HCT116 (cell line): ENCODE data around the gene FRMD3. TPM values are rescaled to one million over a fixed set of nuclear protein-coding genes. Genes with fewer than 3 reads are reported as not detected.

Source experiments
- ATAC-seq: fragments of 200-7000 bp; cut with Tn5 transposase; 2 replicates; pipeline ENCODE4 v1.9.1; 2020; ENCODE audit warnings: mild to moderate bottlenecking, moderate library complexity
- BruUV-seq: library from RNA; stranded (reverse); fragments of 400-500 nt; replicated peaks from 2 replicates; lab custom pipeline; 2021; lab: Mats Ljungman, UMichigan
- CTCF ChIA-PET: fragments of 300-600 bp; sonication (Branson Sonifier 250); formaldehyde crosslinking; loops from one replicate; lab custom pipeline; 2021; ENCODE audit warnings: antibody characterized with exemption; lab: Charles Lee
- POLR2A ChIA-PET: fragments of 300-600, 350-600 bp; sonication (Branson Sonifier 250); formaldehyde crosslinking; loops from one replicate; lab custom pipeline; 2021; ENCODE audit warnings: antibody characterized with exemption; lab: Charles Lee
- RAD21 ChIA-PET, 2 experiments: fragments of 300-600 bp; sonication (Branson Sonifier 250); formaldehyde crosslinking; loops; one replicate each; lab custom pipeline; 2023; ENCODE audit warnings: low total read pairs in 2 of 2; ENCODE audit not compliant: uncharacterized antibody in 2 of 2, unreplicated experiment in 2 of 2, low non-redundant PET in 1 of 2; lab: Charles Lee
- DNase-seq: peaks from one replicate; pipeline ENCODE4 v3.0.0-alpha.2; 2010; ENCODE audit warnings: low read depth, low spot score
- H2AFZ ChIP-seq: fragments of 200-600 bp; shearing (Covaris generic), sonication (generic); 2 replicates; pipeline ENCODE4 v1.6.1; 2017; ENCODE audit warnings: low read depth, mixed run types, mixed read lengths, antibody characterized with exemption, low read length; ENCODE audit not compliant: poor library complexity, severe bottlenecking
- H3K27ac ChIP-seq: 2 replicates; pipeline ENCODE4 v1.5.1; 2012; ENCODE audit warnings: low read depth, low read length
- H3K27me3 ChIP-seq: fragments of 200-600 bp; sonication (generic); 2 replicates; pipeline ENCODE4 v1.6.1; 2016; ENCODE audit warnings: mixed run types, low read length, mixed read lengths; ENCODE audit not compliant: insufficient read depth
- H3K36me3 ChIP-seq, 2 experiments: fragments of 200-500 bp in 1 of 2; fragments of 200-600 bp in 1 of 2; sonication (Bioruptor generic) in 1 of 2; sonication (generic) in 1 of 2; 2 replicates each; pipeline versions ENCODE4 v1.5.1 to v1.6.1; 2014 to 2016; ENCODE audit warnings: low read length in 2 of 2, inconsistent platforms in 1 of 2, mixed read lengths in 1 of 2, mixed run types in 1 of 2; ENCODE audit not compliant: insufficient read depth in 2 of 2, control insufficient read depth in 1 of 2
- H3K4me1 ChIP-seq, 2 experiments: fragments of 200-600 bp in 1 of 2; sonication (generic) in 1 of 2; 2 replicates each; pipeline versions ENCODE4 v1.5.1 to v1.6.1; 2012 to 2017; ENCODE audit warnings: low read length in 2 of 2, inconsistent platforms in 1 of 2, mild to moderate bottlenecking in 1 of 2, mixed read lengths in 1 of 2, mixed run types in 1 of 2, moderate library complexity in 1 of 2; ENCODE audit not compliant: insufficient read depth in 2 of 2, control insufficient read depth in 1 of 2
- H3K4me2 ChIP-seq: fragments of 200-600 bp; sonication (generic); 2 replicates; pipeline ENCODE4 v1.6.1; 2017; ENCODE audit warnings: mixed run types, low read length, mixed read lengths
- H3K4me3 ChIP-seq, 2 experiments: fragments of 200-600 bp in 1 of 2; sonication (generic) in 1 of 2; replicated peaks in 1 of 2; 2 replicates each; pipeline ENCODE4 v1.5.1; 2011 to 2016; ENCODE audit warnings: low read length in 2 of 2, control low read depth in 1 of 2, low read depth in 1 of 2, mild to moderate bottlenecking in 1 of 2, mixed read lengths in 1 of 2, mixed run types in 1 of 2
- H3K79me2 ChIP-seq: fragments of 200-600 bp; sonication (generic); 2 replicates; pipeline ENCODE4 v1.6.1; 2017; ENCODE audit warnings: mild to moderate bottlenecking, mixed run types, low read length, moderate library complexity, mixed read lengths; ENCODE audit not compliant: insufficient read depth
- H3K9ac ChIP-seq: fragments of 200-600 bp; sonication (generic); 2 replicates; pipeline ENCODE4 v1.6.1; 2016; ENCODE audit warnings: low read length, mixed read lengths
- H3K9me2 ChIP-seq: fragments of 200-600 bp; sonication (generic), shearing (Covaris generic); 2 replicates; pipeline ENCODE4 v1.6.1; 2017; ENCODE audit warnings: mixed run types, mild to moderate bottlenecking, moderate library complexity; ENCODE audit not compliant: insufficient read depth
- H3K9me3 ChIP-seq, 2 experiments: fragments of 200-500 bp in 1 of 2; fragments of 200-600 bp in 1 of 2; sonication (Bioruptor generic) in 1 of 2; sonication (generic) in 1 of 2; 2 replicates each; pipeline ENCODE4 v1.6.1; 2014 to 2017; ENCODE audit warnings: low read length in 2 of 2, mixed read lengths in 2 of 2, inconsistent platforms in 1 of 2, low read depth in 1 of 2, mild to moderate bottlenecking in 1 of 2, mixed run types in 1 of 2, moderate library complexity in 1 of 2; ENCODE audit not compliant: control insufficient read depth in 1 of 2, insufficient read depth in 1 of 2
- H4K20me1 ChIP-seq: fragments of 200-600 bp; sonication (generic), shearing (Covaris generic); 2 replicates; pipeline ENCODE4 v1.6.1; 2017; ENCODE audit warnings: mixed run types, mild to moderate bottlenecking, moderate library complexity; ENCODE audit not compliant: insufficient read depth
- CBX3 ChIP-seq: IDR thresholded peaks from 2 replicates; pipeline ENCODE4 v1.6.1; 2012; ENCODE audit warnings: low read depth
- CEBPB ChIP-seq: IDR thresholded peaks from 2 replicates; pipeline ENCODE4 v1.6.1; 2012; ENCODE audit warnings: low read depth
- EGR1 ChIP-seq: IDR thresholded peaks from 2 replicates; pipeline ENCODE4 v1.6.1; 2012; ENCODE audit warnings: low read depth
- ELF1 ChIP-seq: IDR thresholded peaks from 2 replicates; pipeline ENCODE4 v1.6.1; 2012; ENCODE audit warnings: low read depth, borderline replicate concordance
- EZH2 ChIP-seq: fragments of 200-600 bp; sonication (generic); IDR thresholded peaks from 2 replicates; pipeline ENCODE4 v1.6.1; 2017; ENCODE audit warnings: antibody characterized with exemption, mixed run types
- EZH2phosphoT487 ChIP-seq: fragments of 200-600 bp; IDR thresholded peaks from 2 replicates; pipeline ENCODE4 v1.6.1; 2018; ENCODE audit warnings: antibody characterized with exemption, borderline replicate concordance
- FOSL1 ChIP-seq: IDR thresholded peaks from 2 replicates; pipeline ENCODE4 v1.6.1; 2012; ENCODE audit warnings: low read depth
- JUND ChIP-seq: IDR thresholded peaks from 2 replicates; pipeline ENCODE4 v1.6.1; 2012
- POLR2AphosphoS5 ChIP-seq: IDR thresholded peaks from 2 replicates; pipeline ENCODE4 v1.6.1; 2011; ENCODE audit warnings: mild to moderate bottlenecking, low read depth, low read length, moderate library complexity
- RAD21 ChIP-seq: IDR thresholded peaks from 2 replicates; pipeline ENCODE4 v1.6.1; 2012; ENCODE audit warnings: low read depth, mild to moderate bottlenecking
- REST ChIP-seq: IDR thresholded peaks from 2 replicates; pipeline ENCODE4 v1.6.1; 2012; ENCODE audit warnings: low read depth
- SP1 ChIP-seq: IDR thresholded peaks from 2 replicates; pipeline ENCODE4 v1.6.1; 2012; ENCODE audit warnings: low read depth
- TCF7L2 ChIP-seq: IDR thresholded peaks from 2 replicates; pipeline ENCODE4 v1.7.0; 2011; ENCODE audit warnings: borderline replicate concordance, inconsistent platforms; ENCODE audit not compliant: insufficient read depth, insufficient read length; ENCODE audit errors: extremely low read depth
- YY1 ChIP-seq: IDR thresholded peaks from 2 replicates; pipeline ENCODE4 v1.6.1; 2011; ENCODE audit warnings: low read length, low read depth, moderate library complexity, mild to moderate bottlenecking; ENCODE audit not compliant: insufficient replicate concordance; ENCODE audit errors: extremely low read depth
- ZBTB33 ChIP-seq: IDR thresholded peaks from 2 replicates; pipeline ENCODE4 v1.6.1; 2011; ENCODE audit warnings: mild to moderate bottlenecking, low read length, moderate library complexity; ENCODE audit not compliant: insufficient replicate concordance; ENCODE audit errors: extremely low read depth
- ZNF274 ChIP-seq: fragments of 200-500 bp; sonication (Bioruptor generic); IDR thresholded peaks from 2 replicates; pipeline ENCODE4 v1.6.1; 2014; ENCODE audit warnings: mild to moderate bottlenecking, low read depth, low read length, inconsistent platforms
- intact Hi-C: fragments of 100-400 bp; cut with micrococcal nuclease; formaldehyde crosslinking; loops from 2 replicates; pipeline ENCODE4 v1.10.0; 2022
- total RNA-seq: library from RNA; stranded (reverse); gene quantifications from one replicate; pipeline ENCODE4 v1.2.1, GENCODE V29; 2021; ENCODE audit not compliant: unreplicated experiment

The FRMD3 gene
- total RNA-seq, 1 experiment from 2014 or later: 0.89 TPM

- TF ChIP-seq CBX3: no peak
- no peak for TF ChIP-seq TCF7L2
- no peak for TF ChIP-seq JUND
Measured at GRCh38 chr9:83431101-83432060, 106.8 kb downstream of the FRMD3 start (continued).

GRCh38 chr9:83430681-83431080 lies 107.5 kb downstream of the FRMD3 start:
- Histone ChIP-seq H3K9me2 (no peaks in the 10 kb centered on the region), H3K79me2 (no peaks in the 10 kb centered on the region), H3K27me3 (no peaks in the 10 kb centered on the region), H3K4me3 (no peak overlapping the region), H3K9ac (no peak overlapping the region), H3K4me2 (no peak overlapping the region), H3K9me3 (no peaks in the 10 kb centered on the region), H3K4me1 (peaks cover 10 to 24% of the 10 kb centered on the region in 2 experiments; a peak in 3 of 4 replicates), H3K27ac (no peak overlapping the region), H3K36me3 (no peaks in the 10 kb centered on the region), H4K20me1 (no peaks in the 10 kb centered on the region), H2AFZ (no peak overlapping the region)
- BruUV-seq: no TSS peak
- DNase-seq (no peak), ATAC-seq (no peak)
- TF ChIP-seq ZNF274 (no peak), ELF1 (no peak), EZH2 (no peak), RAD21 (no peak), CEBPB (no peak), SP1 (no peak), YY1 (no peak), EZH2phosphoT487 (no peak), POLR2AphosphoS5 (no peak), FOSL1 (no peak), REST (no peak), EGR1 (no peak), ZBTB33 (no peak)
- RAD21 ChIA-PET: no interaction called here
- CTCF ChIA-PET: no interaction called here
- intact Hi-C loops: no loop called here
- POLR2A ChIA-PET: no interaction called here
